ENCODE results near the gene PDE4C. TPM values are rescaled to one million over a fixed set of nuclear protein-coding genes. Genes with fewer than 3 reads are reported as not detected.
A peak's percentile ranks its signal among the peaks of the same experiment; 100 is the strongest.

Gene PDE4C
- total and polyA plus RNA-seq, 2 experiments from 2014 or later: 0.10 to 0.43 TPM

DNA sequence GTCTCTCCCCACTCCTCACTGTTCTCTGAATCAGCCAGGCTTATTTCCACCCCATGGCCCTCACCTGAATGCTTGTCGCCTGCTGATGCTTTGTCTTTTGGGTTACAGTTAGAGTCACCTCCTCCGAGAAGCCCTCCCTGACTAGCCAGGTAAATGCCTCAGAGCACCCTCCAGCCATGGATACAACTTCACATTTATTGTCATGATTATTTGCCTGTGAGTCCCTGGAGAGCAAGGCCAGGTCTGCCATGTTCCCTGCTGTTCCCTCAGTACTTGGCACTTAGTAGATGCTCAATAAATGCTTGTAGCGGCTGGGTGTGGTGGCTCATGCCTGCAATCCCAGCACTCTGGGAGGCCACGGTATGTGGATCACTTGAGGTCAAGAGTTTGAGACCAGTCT, 3.7 kb upstream of the PDE4C start:
- H3K27ac ChIP-seq: no peak overlapping the region
- H3K4me2 ChIP-seq: no peak overlapping the region
- WGBS (ENCODE audit: low lambda C conversion rate, missing lambda C conversion rate): 92% methylated on average over 4 of the region's 4 CpGs
- peaks cover 5% of the 10 kb centered on the region for H3K4me1 ChIP-seq (ENCODE audit: insufficient read depth)
- no peak overlapping the region for H3K4me3 ChIP-seq
- no peaks in the 10 kb centered on the region for H3K9me2 ChIP-seq (replicated peaks; ENCODE audit: insufficient read depth)
- no peaks in the 10 kb centered on the region for H4K20me1 ChIP-seq (ENCODE audit: insufficient read depth, poor library complexity, severe bottlenecking)
- no peaks in the 10 kb centered on the region for H3K9me3 ChIP-seq (ENCODE audit: low read depth)
- no peaks in the 10 kb centered on the region for H3K36me3 ChIP-seq (replicated peaks; ENCODE audit: insufficient read depth, low read depth)
- no peaks in the 10 kb centered on the region for H3K79me2 ChIP-seq
- TF ChIP-seq EZH2 (IDR thresholded peaks at IDR 0.05; ENCODE audit: borderline replicate concordance): no peak
- no peak for TF ChIP-seq EZH2phosphoT487 (IDR thresholded peaks at IDR 0.05; ENCODE audit: low read depth, severe bottlenecking, unreplicated experiment)
- H3K27me3 ChIP-seq: peaks cover 12% of the 10 kb centered on the region
- no peak overlapping the region for H2AFZ ChIP-seq
- DNase-seq (ENCODE audit: low spot score): no peak

DNA sequence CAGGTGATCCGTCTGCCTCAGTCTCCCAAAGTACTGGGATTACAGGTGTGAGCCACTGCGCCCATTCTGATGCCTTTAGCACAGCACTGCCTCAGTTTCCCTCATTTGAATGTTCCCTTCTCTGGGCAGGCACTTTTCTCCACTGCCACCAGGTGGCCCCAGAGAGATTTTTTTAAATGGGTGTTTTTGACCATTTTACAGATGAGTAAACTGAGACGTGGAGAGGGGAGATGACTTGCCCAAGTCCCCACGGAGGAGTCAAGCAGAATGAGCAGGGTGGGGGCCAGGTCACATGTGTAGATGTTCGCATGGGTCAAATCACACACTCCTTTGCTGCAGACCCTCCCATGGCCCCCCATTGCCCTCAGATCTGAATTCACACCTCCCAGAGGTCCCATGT, 3.2 kb upstream of the PDE4C start:
- no peak for DNase-seq (ENCODE audit: low spot score)
- Histone ChIP-seq H3K4me1 (ENCODE audit: insufficient read depth) (peaks cover 5% of the 10 kb centered on the region), H4K20me1 (ENCODE audit: insufficient read depth, poor library complexity, severe bottlenecking) (no peaks in the 10 kb centered on the region), H3K4me3 (no peak overlapping the region), H3K36me3 (replicated peaks; ENCODE audit: insufficient read depth, low read depth) (no peaks in the 10 kb centered on the region), H3K9me2 (replicated peaks; ENCODE audit: insufficient read depth) (no peaks in the 10 kb centered on the region), H3K27me3 (peaks cover 12% of the 10 kb centered on the region), H3K27ac (no peak overlapping the region), H3K4me2 (no peak overlapping the region), H3K79me2 (no peaks in the 10 kb centered on the region), H3K9me3 (ENCODE audit: low read depth) (no peaks in the 10 kb centered on the region), H2AFZ (no peak overlapping the region)
- 78% methylated on average over 5 of the region's 5 CpGs for WGBS (ENCODE audit: low lambda C conversion rate, missing lambda C conversion rate)
- no peak for TF ChIP-seq EZH2phosphoT487 (IDR thresholded peaks at IDR 0.05; ENCODE audit: low read depth, severe bottlenecking, unreplicated experiment)
- peak; percentile 24 for TF ChIP-seq CTCF (IDR thresholded peaks at IDR 0.05; ENCODE audit: poor library complexity)

- no peak overlapping the region for H3K27ac ChIP-seq
- no peaks in the 10 kb centered on the region for H3K36me3 ChIP-seq (replicated peaks; ENCODE audit: insufficient read depth, low read depth)
- TF ChIP-seq EZH2phosphoT487 (IDR thresholded peaks at IDR 0.05; ENCODE audit: low read depth, severe bottlenecking, unreplicated experiment) (no peak), CTCF (IDR thresholded peaks at IDR 0.05; ENCODE audit: poor library complexity) (no peak), EZH2 (IDR thresholded peaks at IDR 0.05; ENCODE audit: borderline replicate concordance) (no peak)
- no peak for DNase-seq (ENCODE audit: low spot score)
- no peaks in the 10 kb centered on the region for H3K9me2 ChIP-seq (replicated peaks; ENCODE audit: insufficient read depth)
- peaks cover 5% of the 10 kb centered on the region for H3K4me1 ChIP-seq (ENCODE audit: insufficient read depth)
- no peaks in the 10 kb centered on the region for H3K79me2 ChIP-seq
- no peaks in the 10 kb centered on the region for H3K9me3 ChIP-seq (ENCODE audit: low read depth)
- WGBS (ENCODE audit: low lambda C conversion rate, missing lambda C conversion rate): 85% methylated on average over 6 of the region's 6 CpGs
- no peak overlapping the region for H2AFZ ChIP-seq
- peaks cover 12% of the 10 kb centered on the region for H3K27me3 ChIP-seq
- H3K4me3 ChIP-seq: no peak overlapping the region
- no peak overlapping the region for H3K4me2 ChIP-seq
- no peaks in the 10 kb centered on the region for H4K20me1 ChIP-seq (ENCODE audit: insufficient read depth, poor library complexity, severe bottlenecking)
Observed at GRCh38 chr19:18227781-18228271, 1.6 kb upstream of the PDE4C start.

DNA sequence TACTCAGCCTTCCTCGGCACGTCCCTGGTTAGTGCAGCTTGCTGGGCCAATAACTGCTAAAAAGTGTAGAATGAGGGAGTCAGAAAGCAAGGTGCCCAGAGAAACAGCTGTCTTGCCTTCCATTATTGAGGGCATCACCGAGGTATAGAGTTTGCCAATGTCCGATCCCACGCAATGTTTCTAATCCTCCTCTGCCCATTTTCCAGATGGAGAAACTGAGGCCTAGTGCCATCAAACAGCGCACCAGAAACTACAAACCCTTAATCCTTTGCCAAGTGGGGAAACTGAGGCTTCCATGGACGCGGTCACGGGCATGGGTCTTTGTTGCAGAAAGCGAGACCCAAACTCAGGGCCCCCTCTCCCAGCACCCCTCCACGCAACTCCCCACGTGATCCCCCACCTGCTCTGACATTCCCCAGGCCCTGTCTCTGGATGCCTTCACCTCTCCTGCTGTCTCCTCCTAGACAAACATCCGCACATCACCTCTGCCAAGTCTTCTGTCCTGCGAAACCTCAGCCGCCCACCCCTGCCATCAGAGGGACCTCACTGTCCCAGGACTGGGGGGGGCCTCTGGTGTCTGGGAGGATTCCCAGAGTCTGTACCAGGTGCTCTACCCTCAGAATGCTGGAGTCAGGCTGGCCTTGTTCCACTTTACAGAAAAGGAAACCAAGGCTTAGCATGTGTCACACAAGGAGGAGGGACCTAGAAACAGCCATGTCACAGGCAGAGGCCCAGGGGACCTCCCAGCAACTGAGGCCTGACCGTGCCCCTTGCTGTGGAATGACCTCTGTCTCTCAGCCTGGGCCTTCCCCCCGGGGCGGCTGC, 930 bp upstream of the PDE4C start:
- Histone ChIP-seq H3K79me2 (no peaks in the 10 kb centered on the region), H3K27me3 (peaks cover 12% of the 10 kb centered on the region), H3K4me1 (ENCODE audit: insufficient read depth) (peaks cover 5% of the 10 kb centered on the region), H3K9me2 (replicated peaks; ENCODE audit: insufficient read depth) (no peaks in the 10 kb centered on the region), H3K4me2 (no peak overlapping the region), H3K4me3 (no peak overlapping the region), H2AFZ (no peak overlapping the region), H3K36me3 (replicated peaks; ENCODE audit: insufficient read depth, low read depth) (no peaks in the 10 kb centered on the region), H3K27ac (no peak overlapping the region), H3K9me3 (ENCODE audit: low read depth) (no peaks in the 10 kb centered on the region), H4K20me1 (ENCODE audit: insufficient read depth, poor library complexity, severe bottlenecking) (no peaks in the 10 kb centered on the region)
- 90% methylated on average over 17 of the region's 18 CpGs for WGBS (ENCODE audit: low lambda C conversion rate, missing lambda C conversion rate)
- TF ChIP-seq CTCF (IDR thresholded peaks at IDR 0.05; ENCODE audit: poor library complexity): no peak
- TF ChIP-seq EZH2phosphoT487 (IDR thresholded peaks at IDR 0.05; ENCODE audit: low read depth, severe bottlenecking, unreplicated experiment): no peak
- TF ChIP-seq EZH2 (IDR thresholded peaks at IDR 0.05; ENCODE audit: borderline replicate concordance): no peak
- no peak for DNase-seq (ENCODE audit: low spot score)

Data from hepatocyte (in vitro differentiated cells).